Measurements from ENCODE around the gene ANK2.

ANK2 gene

GRCh38 chr4:113020966-113021365, 28.5 kb upstream of the ANK2 start:
- Histone ChIP-seq H2AK5ac (ENCODE audit: low read length, severe bottlenecking) (no peak overlapping the region), H2BK12ac (ENCODE audit: low read length in 2 of 2) (no peak overlapping the region), H3K27me3 (ENCODE audit: control insufficient read depth in 1 of 2, insufficient read depth in 1 of 2, low read length in 2 of 2) (no peaks in the 10 kb centered on the region), H3K4ac (ENCODE audit: low read depth in 1 of 2, low read length in 2 of 2) (no peak overlapping the region), H3K4me1 (ENCODE audit: control insufficient read depth, insufficient read depth, low read depth, low read length) (no peaks in the 10 kb centered on the region), H3K4me3 (ENCODE audit: insufficient read depth in 1 of 2, low read depth in 1 of 2, low read length in 2 of 2) (no peak overlapping the region), H2BK5ac (ENCODE audit: low read depth, low read length, poor library complexity, severe bottlenecking) (no peak overlapping the region), H2BK15ac (ENCODE audit: low read depth, poor library complexity, severe bottlenecking) (no peak overlapping the region), H3K9ac (ENCODE audit: low read length) (no peak overlapping the region), H3K18ac (ENCODE audit: low read depth in 1 of 2, low read length in 2 of 2) (no peak overlapping the region), H4K91ac (ENCODE audit: low read length) (no peak overlapping the region), H3K14ac (ENCODE audit: low read length in 2 of 2) (no peak overlapping the region), H3K36me3 (ENCODE audit: control insufficient read depth in 1 of 2, insufficient read depth in 2 of 2, low read depth in 1 of 2, low read length in 2 of 2) (no peaks in the 10 kb centered on the region), H3K9me3 (ENCODE audit: control insufficient read depth, low read length) (no peaks in the 10 kb centered on the region), H4K8ac (ENCODE audit: low read length) (no peak overlapping the region), H2AFZ (ENCODE audit: low read depth, low read length) (no peak overlapping the region), H2BK120ac (ENCODE audit: low read depth, low read length) (no peak overlapping the region), H3K27ac (ENCODE audit: low read length, poor library complexity, severe bottlenecking) (peak overlapping the region; percentile 82), H3K4me2 (ENCODE audit: low read length, poor library complexity, severe bottlenecking) (no peak overlapping the region), H3K23ac (ENCODE audit: low read length in 2 of 2) (no peak overlapping the region), H3K79me1 (replicated peaks; ENCODE audit: low read length, poor library complexity, severe bottlenecking) (no peaks in the 10 kb centered on the region)
- DNase-seq: peak; percentile 15
- no CpG with 5 or more reads among the region's 1 CpG for WGBS

- H3K4me2 ChIP-seq (ENCODE audit: low read length, poor library complexity, severe bottlenecking): no peak overlapping the region
- H3K27me3 ChIP-seq (ENCODE audit: control insufficient read depth in 1 of 2, insufficient read depth in 1 of 2, low read length in 2 of 2): no peaks in the 10 kb centered on the region
- H3K9ac ChIP-seq (ENCODE audit: low read length): no peak overlapping the region
- H2AK5ac ChIP-seq (ENCODE audit: low read length, severe bottlenecking): no peak overlapping the region
- H2AFZ ChIP-seq (ENCODE audit: low read depth, low read length): no peak overlapping the region
- H3K9me3 ChIP-seq (ENCODE audit: control insufficient read depth, low read length): no peaks in the 10 kb centered on the region
- no peak overlapping the region for H3K18ac ChIP-seq (ENCODE audit: low read depth in 1 of 2, low read length in 2 of 2)
- H3K36me3 ChIP-seq (ENCODE audit: control insufficient read depth in 1 of 2, insufficient read depth in 2 of 2, low read depth in 1 of 2, low read length in 2 of 2): no peaks in the 10 kb centered on the region
- WGBS: no CpG with 5 or more reads among the region's 1 CpG
- H2BK120ac ChIP-seq (ENCODE audit: low read depth, low read length): no peak overlapping the region
- peaks cover 1% of the 10 kb centered on the region for H3K4me1 ChIP-seq (ENCODE audit: control insufficient read depth, insufficient read depth, low read depth, low read length)
- H3K4me3 ChIP-seq (ENCODE audit: insufficient read depth in 1 of 2, low read depth in 1 of 2, low read length in 2 of 2): no peak overlapping the region
- H3K4ac ChIP-seq (ENCODE audit: low read depth in 1 of 2, low read length in 2 of 2): no peak overlapping the region
- H2BK15ac ChIP-seq (ENCODE audit: low read depth, poor library complexity, severe bottlenecking): no peak overlapping the region
- no peak overlapping the region for H4K91ac ChIP-seq (ENCODE audit: low read length)
- no peak overlapping the region for H3K27ac ChIP-seq (ENCODE audit: low read length, poor library complexity, severe bottlenecking)
- no peak overlapping the region for H4K8ac ChIP-seq (ENCODE audit: low read length)
- H2BK5ac ChIP-seq (ENCODE audit: low read depth, low read length, poor library complexity, severe bottlenecking): no peak overlapping the region
- no peak overlapping the region for H3K14ac ChIP-seq (ENCODE audit: low read length in 2 of 2)
- no peaks in the 10 kb centered on the region for H3K79me1 ChIP-seq (replicated peaks; ENCODE audit: low read length, poor library complexity, severe bottlenecking)
- no peak for DNase-seq
- H3K23ac ChIP-seq (ENCODE audit: low read length in 2 of 2): no peak overlapping the region
- no peak overlapping the region for H2BK12ac ChIP-seq (ENCODE audit: low read length in 2 of 2)
These were observed 25.1 kb upstream of the ANK2 start for GRCh38 chr4:113024388-113024787.

DNA sequence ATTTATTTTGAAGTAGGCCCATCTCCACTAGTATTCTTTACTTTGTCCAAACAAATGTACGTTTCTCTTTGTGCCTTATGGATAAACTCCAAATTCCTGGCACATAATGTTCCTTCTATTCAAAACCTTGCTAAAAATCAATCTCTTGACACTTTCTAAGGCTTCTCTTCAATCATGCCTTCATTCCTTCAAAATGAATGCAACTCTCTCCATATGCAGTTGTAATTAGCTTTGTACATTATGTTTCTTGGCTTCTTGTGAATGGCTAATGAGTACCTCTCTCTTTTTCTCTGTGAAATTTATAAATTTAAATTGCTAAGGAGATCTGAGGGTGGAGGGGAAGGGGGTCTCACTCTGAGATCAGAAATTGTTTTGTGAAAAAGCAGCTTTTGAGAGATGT, 24.0 kb upstream of the ANK2 start:
- H3K4me1 ChIP-seq (ENCODE audit: control insufficient read depth, insufficient read depth, low read depth, low read length): peaks cover 1% of the 10 kb centered on the region

GRCh38 chr4:113026556-113026955, 22.9 kb upstream of the ANK2 start:
- Histone ChIP-seq H3K4me1 (ENCODE audit: control insufficient read depth, insufficient read depth, low read depth, low read length) (peaks cover 1% of the 10 kb centered on the region), H2BK12ac (ENCODE audit: low read length in 2 of 2) (no peak overlapping the region), H3K4me2 (ENCODE audit: low read length, poor library complexity, severe bottlenecking) (no peak overlapping the region), H3K9ac (ENCODE audit: low read length) (peak overlapping the region; percentile 34), H3K9me3 (ENCODE audit: control insufficient read depth, low read length) (no peaks in the 10 kb centered on the region), H3K4ac (ENCODE audit: low read depth in 1 of 2, low read length in 2 of 2) (no peak overlapping the region), H4K8ac (ENCODE audit: low read length) (no peak overlapping the region), H3K27ac (ENCODE audit: low read length, poor library complexity, severe bottlenecking) (peak overlapping the region; percentile 80), H3K18ac (ENCODE audit: low read depth in 1 of 2, low read length in 2 of 2) (no peak overlapping the region), H2BK5ac (ENCODE audit: low read depth, low read length, poor library complexity, severe bottlenecking) (peak overlapping the region; percentile 60), H3K4me3 (ENCODE audit: insufficient read depth in 1 of 2, low read depth in 1 of 2, low read length in 2 of 2) (no peak overlapping the region), H2BK120ac (ENCODE audit: low read depth, low read length) (no peak overlapping the region), H2AK5ac (ENCODE audit: low read length, severe bottlenecking) (peak overlapping the region; percentile 77), H3K14ac (ENCODE audit: low read length in 2 of 2) (no peak overlapping the region), H2BK15ac (ENCODE audit: low read depth, poor library complexity, severe bottlenecking) (no peak overlapping the region), H3K23ac (ENCODE audit: low read length in 2 of 2) (no peak overlapping the region), H3K79me1 (replicated peaks; ENCODE audit: low read length, poor library complexity, severe bottlenecking) (no peaks in the 10 kb centered on the region), H4K91ac (ENCODE audit: low read length) (no peak overlapping the region), H3K27me3 (ENCODE audit: control insufficient read depth in 1 of 2, insufficient read depth in 1 of 2, low read length in 2 of 2) (no peaks in the 10 kb centered on the region), H3K36me3 (ENCODE audit: control insufficient read depth in 1 of 2, insufficient read depth in 2 of 2, low read depth in 1 of 2, low read length in 2 of 2) (no peaks in the 10 kb centered on the region), H2AFZ (ENCODE audit: low read depth, low read length) (no peak overlapping the region)
- WGBS: 74% methylated on average over 2 of the region's 2 CpGs
- peak; percentile 32 for DNase-seq

More for the DNA sequence above, 24.0 kb upstream of the ANK2 start:
- Histone ChIP-seq H2BK5ac (ENCODE audit: low read depth, low read length, poor library complexity, severe bottlenecking) (no peak overlapping the region), H3K27ac (ENCODE audit: low read length, poor library complexity, severe bottlenecking) (no peak overlapping the region), H2BK15ac (ENCODE audit: low read depth, poor library complexity, severe bottlenecking) (no peak overlapping the region), H3K4me2 (ENCODE audit: low read length, poor library complexity, severe bottlenecking) (no peak overlapping the region), H3K9ac (ENCODE audit: low read length) (no peak overlapping the region), H4K91ac (ENCODE audit: low read length) (no peak overlapping the region), H3K79me1 (replicated peaks; ENCODE audit: low read length, poor library complexity, severe bottlenecking) (no peaks in the 10 kb centered on the region), H3K4ac (ENCODE audit: low read depth in 1 of 2, low read length in 2 of 2) (no peak overlapping the region), H2AFZ (ENCODE audit: low read depth, low read length) (no peak overlapping the region), H2AK5ac (ENCODE audit: low read length, severe bottlenecking) (no peak overlapping the region), H3K4me3 (ENCODE audit: insufficient read depth in 1 of 2, low read depth in 1 of 2, low read length in 2 of 2) (no peak overlapping the region), H3K23ac (ENCODE audit: low read length in 2 of 2) (no peak overlapping the region), H3K14ac (ENCODE audit: low read length in 2 of 2) (no peak overlapping the region), H2BK120ac (ENCODE audit: low read depth, low read length) (no peak overlapping the region), H3K27me3 (ENCODE audit: control insufficient read depth in 1 of 2, insufficient read depth in 1 of 2, low read length in 2 of 2) (no peaks in the 10 kb centered on the region), H3K18ac (ENCODE audit: low read depth in 1 of 2, low read length in 2 of 2) (no peak overlapping the region), H3K36me3 (ENCODE audit: control insufficient read depth in 1 of 2, insufficient read depth in 2 of 2, low read depth in 1 of 2, low read length in 2 of 2) (no peaks in the 10 kb centered on the region), H3K9me3 (ENCODE audit: control insufficient read depth, low read length) (no peaks in the 10 kb centered on the region), H2BK12ac (ENCODE audit: low read length in 2 of 2) (no peak overlapping the region), H4K8ac (ENCODE audit: low read length) (no peak overlapping the region)
- no peak for DNase-seq
- 94% methylated on average over 1 of the region's 1 CpG for WGBS

Measured in mesenchymal stem cell (in vitro differentiated cells and primary cell).